H1 (cell line): ENCODE results near the gene SRGAP3. TPM values are rescaled to one million over a fixed set of nuclear protein-coding genes. Genes with fewer than 3 reads are reported as not detected.

Experiments used
- CTCF ChIA-PET: fragments of 300-600 bp; sonication (Branson Sonifier 250); formaldehyde crosslinking; loops from one replicate; lab custom pipeline; 2021; ENCODE audit not compliant: partially characterized antibody; lab: Charles Lee
- POLR2A ChIA-PET: fragments of 300-600 bp; sonication (Branson Sonifier 250); formaldehyde crosslinking; loops from one replicate; lab custom pipeline; 2021; ENCODE audit warnings: inconsistent platforms; ENCODE audit not compliant: partially characterized antibody; lab: Charles Lee
- DNase-seq, 2 experiments: peaks; one replicate each; pipeline versions ENCODE4 v3.0.0 to v3.0.0-alpha.2; 2010 to 2022; ENCODE audit warnings: low spot score in 2 of 2, low read depth in 1 of 2, mixed read lengths in 1 of 2
- FAIRE-seq: peaks from 2 replicates; lab custom pipeline; 2011; peaks lifted over from hg19 to GRCh38; lab: Jason Lieb, UNC
- H2AFZ ChIP-seq: 2 replicates; pipeline ENCODE4 v1.8.1; 2012; ENCODE audit warnings: low read length, inconsistent platforms
- H2AK5ac ChIP-seq: 2 replicates; pipeline ENCODE4 v1.6.1; 2013; ENCODE audit warnings: low read depth, low read length
- H2BK120ac ChIP-seq: replicated peaks from 2 replicates; pipeline ENCODE3; 2013; ENCODE audit warnings: low read depth, low read length, inconsistent platforms
- H2BK12ac ChIP-seq: 2 replicates; pipeline ENCODE4 v1.6.1; 2013; ENCODE audit warnings: low read depth, low read length
- H2BK15ac ChIP-seq: 2 replicates; pipeline ENCODE4 v1.6.1; 2013; ENCODE audit warnings: low read length
- H2BK20ac ChIP-seq: 2 replicates; pipeline ENCODE4 v1.6.1; 2013; ENCODE audit warnings: low read length
- H2BK5ac ChIP-seq: 2 replicates; pipeline ENCODE4 v1.6.1; 2013; ENCODE audit warnings: low read depth, low read length
- H3K14ac ChIP-seq: 2 replicates; pipeline ENCODE4 v1.6.1; 2013; ENCODE audit warnings: inconsistent platforms; ENCODE audit not compliant: insufficient read length
- H3K18ac ChIP-seq: 2 replicates; pipeline ENCODE4 v1.6.1; 2013; ENCODE audit warnings: low read length; ENCODE audit errors: extremely low read depth
- H3K23ac ChIP-seq: 2 replicates; pipeline ENCODE4 v1.6.1; 2013; ENCODE audit warnings: inconsistent platforms; ENCODE audit not compliant: insufficient read length
- H3K23me2 ChIP-seq: 2 replicates; pipeline ENCODE4 v1.6.1; 2013; ENCODE audit warnings: low read depth, low read length
- H3K27ac ChIP-seq: 2 replicates; pipeline ENCODE4 v1.6.1; 2011; ENCODE audit warnings: low read depth, low read length, inconsistent platforms
- H3K27me3 ChIP-seq, 4 experiments: replicated peaks in 1 of 4; 1 replicate in 1 of 4; 2 replicates in 3 of 4; pipeline versions ENCODE4 v1.6.1 to v1.8.1; 2011 to 2013; ENCODE audit warnings: low read length in 3 of 4, mild to moderate bottlenecking in 3 of 4, inconsistent platforms in 2 of 4, mixed read lengths in 2 of 4, moderate library complexity in 1 of 4; ENCODE audit not compliant: control insufficient read depth in 3 of 4, insufficient read depth in 3 of 4; ENCODE audit errors: extremely low read depth in 1 of 4
- H3K36me3 ChIP-seq, 4 experiments: 2 replicates each; pipeline versions ENCODE4 v1.6.1 to v1.8.1; 2011 to 2013; ENCODE audit warnings: mild to moderate bottlenecking in 4 of 4, low read length in 3 of 4, moderate library complexity in 2 of 4, control low read depth in 1 of 4, inconsistent platforms in 1 of 4; ENCODE audit not compliant: insufficient read depth in 4 of 4, control insufficient read depth in 2 of 4
- H3K4ac ChIP-seq: replicated peaks from 2 replicates; pipeline ENCODE3; 2013; ENCODE audit warnings: low read length, low read depth, mixed read lengths, inconsistent platforms; ENCODE audit not compliant: insufficient read length
- H3K4me1 ChIP-seq, 4 experiments: replicated peaks in 1 of 4; 1 replicate in 1 of 4; 2 replicates in 3 of 4; pipeline versions ENCODE4 v1.6.1 to v1.8.1; 2011 to 2013; ENCODE audit warnings: low read length in 3 of 4, inconsistent platforms in 2 of 4, mixed read lengths in 1 of 4; ENCODE audit not compliant: insufficient read depth in 4 of 4, control insufficient read depth in 3 of 4
- H3K4me2 ChIP-seq, 2 experiments: 2 replicates each; pipeline versions ENCODE4 v1.6.1 to v1.8.1; 2011 to 2013; ENCODE audit warnings: low read depth in 2 of 2, low read length in 2 of 2, control low read depth in 1 of 2, inconsistent platforms in 1 of 2, mild to moderate bottlenecking in 1 of 2; ENCODE audit not compliant: insufficient read depth in 1 of 2
- H3K4me3 ChIP-seq, 4 experiments: fragments of 200-600, 300-600 bp in 1 of 4; sonication (generic), shearing (Covaris generic), sonication (Bioruptor Twin) in 1 of 4; 2 replicates each; pipeline versions ENCODE4 v1.5.1 to v1.8.1; 2011 to 2016; ENCODE audit warnings: low read length in 4 of 4, low read depth in 3 of 4, control low read depth in 2 of 4, inconsistent platforms in 2 of 4, mild to moderate bottlenecking in 2 of 4, mixed read lengths in 1 of 4, moderate library complexity in 1 of 4; ENCODE audit not compliant: insufficient read depth in 2 of 4; ENCODE audit errors: extremely low read depth in 1 of 4
- H3K56ac ChIP-seq: replicated peaks from 2 replicates; pipeline ENCODE3; 2013; ENCODE audit warnings: low read depth, mild to moderate bottlenecking, mixed read lengths, low read length, inconsistent platforms; ENCODE audit not compliant: insufficient read length
- H3K79me1 ChIP-seq: 2 replicates; pipeline ENCODE4 v1.6.1; 2013; ENCODE audit warnings: low read depth, low read length, control low read depth
- H3K79me2 ChIP-seq, 2 experiments: 2 replicates each; pipeline versions ENCODE4 v1.6.1 to v1.8.1; 2012 to 2013; ENCODE audit warnings: low read length in 2 of 2, mild to moderate bottlenecking in 2 of 2, inconsistent platforms in 1 of 2; ENCODE audit not compliant: insufficient read depth in 2 of 2, control insufficient read depth in 1 of 2
- H3K9ac ChIP-seq, 4 experiments: replicated peaks in 1 of 4; 1 replicate in 1 of 4; 2 replicates in 3 of 4; pipeline versions ENCODE4 v1.6.1 to v1.8.1; 2011 to 2013; ENCODE audit warnings: low read depth in 3 of 4, low read length in 3 of 4, control low read depth in 2 of 4, mild to moderate bottlenecking in 2 of 4, moderate library complexity in 2 of 4, inconsistent platforms in 1 of 4; ENCODE audit errors: extremely low read depth in 1 of 4
- H3K9me3 ChIP-seq, 2 experiments: 2 replicates each; pipeline versions ENCODE4 v1.6.1 to v1.8.1; 2012 to 2013; ENCODE audit warnings: mild to moderate bottlenecking in 2 of 2, moderate library complexity in 2 of 2, control low read depth in 1 of 2, inconsistent platforms in 1 of 2, low read depth in 1 of 2, low read length in 1 of 2, mixed read lengths in 1 of 2; ENCODE audit not compliant: insufficient read depth in 2 of 2
- H4K20me1 ChIP-seq, 2 experiments: replicated peaks in 1 of 2; 2 replicates each; pipeline versions ENCODE3 to v1.8.1; 2011 to 2013; ENCODE audit warnings: inconsistent platforms in 2 of 2, low read length in 2 of 2, mild to moderate bottlenecking in 1 of 2; ENCODE audit not compliant: insufficient read depth in 2 of 2, control insufficient read depth in 1 of 2
- H4K5ac ChIP-seq: 2 replicates; pipeline ENCODE4 v1.6.1; 2013; ENCODE audit warnings: low read length, low read depth, mixed read lengths, inconsistent platforms; ENCODE audit not compliant: insufficient read length
- H4K8ac ChIP-seq: 2 replicates; pipeline ENCODE4 v1.8.0; 2013; ENCODE audit warnings: mild to moderate bottlenecking, moderate library complexity, low read length, inconsistent platforms; ENCODE audit not compliant: insufficient read depth; ENCODE audit errors: extremely low read depth
- H4K91ac ChIP-seq: replicated peaks from 2 replicates; pipeline ENCODE3; 2013; ENCODE audit warnings: low read length, mixed read lengths, inconsistent platforms; ENCODE audit not compliant: insufficient read length
- BRCA1 ChIP-seq: IDR thresholded peaks from 2 replicates; pipeline ENCODE4 v1.6.1; 2012; ENCODE audit warnings: low read depth, low read length, improper control_type of control experiment
- TBP ChIP-seq: IDR thresholded peaks from 2 replicates; pipeline ENCODE4 v1.6.1; 2011; ENCODE audit warnings: low read depth, low read length, improper control_type of control experiment
- WGBS, 2 experiments: shearing (Covaris generic) in 1 of 2; methylation state at CpG; one replicate each; pipeline versions ENCODE4 v1.1.6 to v1.1.7; 2013 to 2015; ENCODE audit warnings: low lambda C conversion rate in 2 of 2, mixed read lengths in 2 of 2, inconsistent platforms in 1 of 2, low coverage in 1 of 2, missing lambda C conversion rate in 1 of 2; ENCODE audit not compliant: insufficient replicate concordance in 2 of 2, insufficient coverage in 1 of 2, insufficient read length in 1 of 2; ENCODE audit errors: extremely low coverage in 1 of 2, missing lambda C conversion rate in 1 of 2; 5-methylcytosine and 5-hydroxymethylcytosine counted together
- polyA plus RNA-seq, 7 experiments: library from polyadenylated mRNA; depleted of rRNA in 3 of 7; stranded (reverse) in 5 of 7; unstranded in 2 of 7; fragments of >200 nt in 5 of 7; fragments of 200-250 nt in 2 of 7; gene quantifications; 1 replicate in 5 of 7; 2 replicates in 1 of 7; 4 replicates in 1 of 7; pipeline versions ENCODE4 v1.2.1 to v1.2.3, GENCODE V29; 2011 to 2013; ENCODE audit warnings: missing spikeins in 2 of 7, mixed read lengths in 2 of 7
- total RNA-seq: library from RNA; stranded (reverse); fragmentation: NEBNext Ultra II Directional; extraction: Animal tissue kit (Norgen Biotek cat#: 25700); gene quantifications from 2 replicates; pipeline ENCODE4 v1.2.1, GENCODE V29; 2021

Gene SRGAP3
- total and polyA plus RNA-seq, 2 of the 8 experiments (the other 6 are each of a cell fraction or from before 2014, with no cell fraction given), result 5.8 to 11.4 TPM

DNA sequence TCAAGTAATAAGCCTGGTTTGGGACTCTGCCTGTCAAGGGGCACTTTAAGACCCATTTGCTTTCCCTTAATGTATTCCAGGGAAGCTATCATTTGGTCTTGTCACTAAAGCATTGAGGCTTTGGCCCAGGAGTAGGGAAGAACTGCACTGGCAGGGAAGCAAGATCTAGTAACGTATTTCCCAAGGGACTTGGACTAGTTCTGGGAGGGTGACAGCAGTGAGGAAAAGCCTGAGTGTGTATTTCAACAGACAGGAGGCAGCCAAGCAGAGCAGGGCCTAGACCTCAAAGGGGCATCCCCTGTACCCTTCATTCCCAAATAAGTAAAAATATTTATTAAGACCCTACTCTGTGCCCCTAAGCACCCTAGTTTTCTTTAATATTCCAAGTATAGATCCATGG, 92.8 kb downstream of the SRGAP3 start:
- Histone ChIP-seq H2BK15ac (no peak overlapping the region), H3K18ac (no peak overlapping the region), H3K14ac (no peak overlapping the region), H3K27ac (no peak overlapping the region), H2BK120ac (no peak overlapping the region), H2AK5ac (no peak overlapping the region), H3K79me1 (no peaks in the 10 kb centered on the region), H3K27me3 (no peaks in the 10 kb centered on the region), H4K91ac (no peak overlapping the region), H3K4me2 (no peak overlapping the region), H3K4me1 (peaks cover 0 to 8% (median under 1%) of the 10 kb centered on the region in 4 experiments; a peak in 2 of 7 replicates), H3K79me2 (no peaks in the 10 kb centered on the region), H3K23me2 (no peaks in the 10 kb centered on the region; the same call in 1 of the 2 replicates), H2BK5ac (no peak overlapping the region), H3K9me3 (peaks cover 5 to 11% of the 10 kb centered on the region in 2 experiments; a peak in 3 of 4 replicates), H2BK20ac (no peak overlapping the region), H3K56ac (no peak overlapping the region), H3K4me3 (no peak overlapping the region), H2BK12ac (no peak overlapping the region), H3K9ac (no peak overlapping the region), H4K8ac (no peak overlapping the region), H4K20me1 (no peaks in the 10 kb centered on the region), H3K4ac (no peak overlapping the region), H4K5ac (no peak overlapping the region), H3K23ac (no peak overlapping the region), H3K36me3 (no peaks in the 10 kb centered on the region), H2AFZ (no peak overlapping the region)
- ChIA-PET POLR2A (interaction anchor here (1.2 kb wide), 1 partner anchor 11 kb away, joined by 4 read pairs; no protein-coding TSS in a partner anchor), CTCF (interaction anchor here (1.2 to 1.4 kb wide), 3 partner anchors 11 to 145 kb away, joined by 3 to 4 read pairs (median 4); no protein-coding TSS in a partner anchor)
- FAIRE-seq (no peak), DNase-seq (no peak)
- WGBS, 2 experiments, result 82% methylated on average over 1 of the region's 1 CpG; no CpG with 5 or more reads in 1 of the 2 experiments
- TF ChIP-seq BRCA1 (no peak), TBP (no peak)
